ENCODE measurements around the gene ST8SIA2. TPM values are rescaled to one million over a fixed set of nuclear protein-coding genes. Genes with fewer than 3 reads are reported as not detected.

The ST8SIA2 gene
- total and polyA plus RNA-seq, 12 donors, result 0.07 to 0.83 (median 0.34) TPM; not detected in 5

- WGBS, 4 donors, result 69 to 77% (median 72%) methylated on average over 7 of the region's 7 CpGs
These were observed 25.2 kb downstream of the ST8SIA2 start for GRCh38 chr15:92418864-92419263.

GRCh38 chr15:92421976-92422375, 28.3 kb downstream of the ST8SIA2 start:
- H3K9me3 ChIP-seq (replicated peaks in 1 of 3), result no peaks in the 10 kb centered on the region
- TF ChIP-seq POLR2A (IDR thresholded peaks at IDR 0.05), result no peak
- no peak for TF ChIP-seq CTCF (IDR thresholded peaks at IDR 0.05)
- H3K27me3 ChIP-seq, result no peaks in the 10 kb centered on the region
- H3K27ac ChIP-seq, result no peak overlapping the region
- H3K36me3 ChIP-seq (replicated peaks in 1 of 2), result no peaks in the 10 kb centered on the region
- 0 to 79% (median 41%) methylated on average over 1 of the region's 1 CpG for WGBS, 4 donors
- no peak overlapping the region for H3K4me3 ChIP-seq
- H3K4me1 ChIP-seq (replicated peaks in 1 of 2), result no peaks in the 10 kb centered on the region
- intact Hi-C loops (cut with DNase I), result no loop called here
- DNase-seq, result no peak

More at GRCh38 chr15:92418864-92419263, 25.2 kb downstream of the ST8SIA2 start:
- Histone ChIP-seq H3K4me3 (no peak overlapping the region), H3K4me1 (replicated peaks in 1 of 2) (no peaks in the 10 kb centered on the region), H3K27ac (no peak overlapping the region), H3K27me3 (no peaks in the 10 kb centered on the region), H3K9me3 (replicated peaks in 1 of 3) (no peaks in the 10 kb centered on the region), H3K36me3 (replicated peaks in 1 of 2) (no peaks in the 10 kb centered on the region)
- TF ChIP-seq POLR2A (IDR thresholded peaks at IDR 0.05), result no peak
- TF ChIP-seq CTCF (IDR thresholded peaks at IDR 0.05), result no peak
- DNase-seq, result no peak
- intact Hi-C loops (cut with DNase I), result no loop called here

- WGBS, 4 donors, result 56 to 70% (median 63%) methylated on average over 11 to 12 of the region's 12 CpGs
- no peaks in the 10 kb centered on the region for H3K4me1 ChIP-seq (replicated peaks in 1 of 2)
These were observed 32.0 kb downstream of the ST8SIA2 start for GRCh38 chr15:92425578-92426225.

More at GRCh38 chr15:92425578-92426225, 32.0 kb downstream of the ST8SIA2 start:
- Histone ChIP-seq H3K9me3 (replicated peaks in 1 of 3) (no peaks in the 10 kb centered on the region), H3K4me3 (no peak overlapping the region), H3K27me3 (no peaks in the 10 kb centered on the region), H3K27ac (no peak overlapping the region), H3K36me3 (replicated peaks in 1 of 2) (no peaks in the 10 kb centered on the region)
- intact Hi-C loops (cut with DNase I), result no loop called here
- TF ChIP-seq CTCF (IDR thresholded peaks at IDR 0.05) (no peak), POLR2A (IDR thresholded peaks at IDR 0.05) (no peak)
- no peak for DNase-seq

Measured in adrenal gland (tissue), 12 donors.